Measurements from ENCODE around the gene ZFYVE19. TPM values are rescaled to one million over a fixed set of nuclear protein-coding genes. Genes with fewer than 3 reads are reported as not detected.

The ZFYVE19 gene
- total RNA-seq, 1 donor from 2014 or later: 61.0 TPM

DNA sequence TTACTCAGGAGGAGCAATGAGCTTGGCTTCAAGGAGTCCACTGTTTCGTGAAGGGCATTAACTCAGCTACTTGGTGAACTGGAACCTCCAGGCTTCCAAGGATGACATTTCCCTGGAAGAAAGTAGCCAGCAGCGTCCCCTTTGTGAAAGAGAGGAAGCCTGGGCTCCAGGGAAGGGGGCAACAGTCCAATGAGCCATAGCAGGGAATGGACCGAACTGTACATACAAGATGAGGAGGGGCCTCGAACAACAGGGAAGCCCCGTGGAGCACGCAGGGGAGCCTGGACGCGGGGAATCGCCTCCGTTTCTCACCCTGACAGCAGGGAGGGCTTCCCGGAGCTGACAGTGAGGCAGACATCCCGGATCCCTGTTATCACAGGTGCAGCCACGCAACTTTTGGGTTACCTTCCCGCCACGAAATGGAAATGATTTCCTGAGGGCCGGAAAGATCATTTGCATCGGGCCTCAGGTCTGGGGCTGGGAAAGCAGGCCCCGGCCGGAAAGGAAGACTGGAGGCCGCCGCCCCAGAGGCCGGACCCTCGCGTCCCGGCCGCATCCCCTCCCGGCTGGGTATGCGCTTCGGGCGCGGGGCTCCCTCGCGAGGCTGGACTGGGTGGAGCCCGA lies 36.5 kb downstream of the ZFYVE19 start:
- Histone ChIP-seq H3K27ac (no peak overlapping the region), H3K36me3 (no peaks in the 10 kb centered on the region), H3K4me1 (peaks cover 9 to 11% of the 10 kb centered on the region in 2 donors), H3K27me3 (no peaks in the 10 kb centered on the region), H3K4me3 (peak overlapping the region; percentile 60 to 63), H3K9me3 (no peaks in the 10 kb centered on the region)
- TF ChIP-seq, protein P1, sequence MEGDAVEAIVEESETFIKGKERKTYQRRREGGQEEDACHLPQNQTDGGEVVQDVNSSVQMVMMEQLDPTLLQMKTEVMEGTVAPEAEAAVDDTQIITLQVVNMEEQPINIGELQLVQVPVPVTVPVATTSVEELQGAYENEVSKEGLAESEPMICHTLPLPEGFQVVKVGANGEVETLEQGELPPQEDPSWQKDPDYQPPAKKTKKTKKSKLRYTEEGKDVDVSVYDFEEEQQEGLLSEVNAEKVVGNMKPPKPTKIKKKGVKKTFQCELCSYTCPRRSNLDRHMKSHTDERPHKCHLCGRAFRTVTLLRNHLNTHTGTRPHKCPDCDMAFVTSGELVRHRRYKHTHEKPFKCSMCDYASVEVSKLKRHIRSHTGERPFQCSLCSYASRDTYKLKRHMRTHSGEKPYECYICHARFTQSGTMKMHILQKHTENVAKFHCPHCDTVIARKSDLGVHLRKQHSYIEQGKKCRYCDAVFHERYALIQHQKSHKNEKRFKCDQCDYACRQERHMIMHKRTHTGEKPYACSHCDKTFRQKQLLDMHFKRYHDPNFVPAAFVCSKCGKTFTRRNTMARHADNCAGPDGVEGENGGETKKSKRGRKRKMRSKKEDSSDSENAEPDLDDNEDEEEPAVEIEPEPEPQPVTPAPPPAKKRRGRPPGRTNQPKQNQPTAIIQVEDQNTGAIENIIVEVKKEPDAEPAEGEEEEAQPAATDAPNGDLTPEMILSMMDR (IDR thresholded peaks at IDR 0.05): no peak
- DNase-seq (ENCODE audit: low spot score in 2 of 2): no peak
- intact Hi-C loops (cut with DNase I): no loop called here

DNA sequence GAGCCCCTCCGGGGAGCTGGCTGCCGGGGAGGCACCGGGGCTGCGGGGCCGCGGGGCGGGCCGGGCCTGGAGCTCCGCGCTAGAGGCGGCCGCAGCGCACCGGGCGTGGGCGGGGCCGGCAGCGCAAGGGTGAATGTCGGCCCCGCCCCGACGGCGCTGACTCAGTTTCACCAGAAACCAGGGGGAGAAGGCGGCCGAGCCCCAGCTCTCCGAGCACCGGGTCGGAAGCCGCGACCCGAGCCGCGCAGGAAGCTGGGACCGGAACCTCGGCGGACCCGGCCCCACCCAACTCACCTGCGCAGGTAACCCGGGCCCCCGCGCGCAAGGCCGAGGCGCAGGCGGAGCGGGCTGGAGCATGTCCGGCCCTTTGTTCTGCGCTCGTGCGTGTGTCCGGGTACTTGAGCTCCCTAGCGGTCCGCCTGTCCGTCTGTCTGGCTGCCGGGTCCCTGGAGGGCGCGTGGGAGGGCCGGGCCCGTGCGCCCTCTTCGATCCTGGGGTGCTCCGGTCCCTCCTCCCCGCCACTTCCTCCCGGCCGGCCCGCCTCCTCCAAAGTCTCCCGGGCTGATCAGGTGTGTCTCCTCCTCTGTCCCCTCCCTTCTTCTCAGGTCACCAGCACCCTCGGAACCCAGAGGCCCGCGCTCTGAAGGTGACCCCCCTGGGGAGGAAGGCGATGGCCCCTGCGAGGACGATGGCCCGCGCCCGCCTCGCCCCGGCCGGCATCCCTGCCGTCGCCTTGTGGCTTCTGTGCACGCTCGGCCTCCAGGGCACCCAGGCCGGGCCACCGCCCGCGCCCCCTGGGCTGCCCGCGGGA lies 37.2 kb downstream of the ZFYVE19 start, which contains the start of gene SPINT1:
Gene SPINT1, plus strand, starts transcription at position 164 of the 811 bp plus-strand sequence. Its CDS starts 507 bp downstream, at position 671.
- H3K4me1 ChIP-seq: peaks cover 9 to 11% of the 10 kb centered on the region in 2 donors
- no peaks in the 10 kb centered on the region for H3K36me3 ChIP-seq
- H3K27me3 ChIP-seq: no peaks in the 10 kb centered on the region
- H3K27ac ChIP-seq: no peak within 1 kb of the TSS
- DNase-seq (ENCODE audit: low spot score in 2 of 2): no peak
- TF ChIP-seq, protein P1 (IDR thresholded peaks at IDR 0.05): no peak
- no peaks in the 10 kb centered on the region for H3K9me3 ChIP-seq
- intact Hi-C loops (cut with DNase I): no loop called here
- peak within 1 kb of the TSS; percentile 60 to 63 for H3K4me3 ChIP-seq

DNA sequence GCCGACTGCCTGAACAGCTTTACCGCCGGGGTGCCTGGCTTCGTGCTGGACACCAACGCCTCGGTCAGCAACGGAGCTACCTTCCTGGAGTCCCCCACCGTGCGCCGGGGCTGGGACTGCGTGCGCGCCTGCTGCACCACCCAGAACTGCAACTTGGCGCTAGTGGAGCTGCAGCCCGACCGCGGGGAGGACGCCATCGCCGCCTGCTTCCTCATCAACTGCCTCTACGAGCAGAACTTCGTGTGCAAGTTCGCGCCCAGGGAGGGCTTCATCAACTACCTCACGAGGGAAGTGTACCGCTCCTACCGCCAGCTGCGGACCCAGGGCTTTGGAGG lies 37.8 kb downstream of the ZFYVE19 start:
- Histone ChIP-seq H3K27me3 (no peaks in the 10 kb centered on the region), H3K36me3 (no peaks in the 10 kb centered on the region), H3K9me3 (no peaks in the 10 kb centered on the region), H3K4me1 (peaks cover 9 to 11% of the 10 kb centered on the region in 2 donors), H3K27ac (no peak overlapping the region), H3K4me3 (peak overlapping the region; percentile 60 to 63)
- TF ChIP-seq, protein P1 (IDR thresholded peaks at IDR 0.05): no peak
- no peak for DNase-seq (ENCODE audit: low spot score in 2 of 2)
- intact Hi-C loops (cut with DNase I): no loop called here

DNA sequence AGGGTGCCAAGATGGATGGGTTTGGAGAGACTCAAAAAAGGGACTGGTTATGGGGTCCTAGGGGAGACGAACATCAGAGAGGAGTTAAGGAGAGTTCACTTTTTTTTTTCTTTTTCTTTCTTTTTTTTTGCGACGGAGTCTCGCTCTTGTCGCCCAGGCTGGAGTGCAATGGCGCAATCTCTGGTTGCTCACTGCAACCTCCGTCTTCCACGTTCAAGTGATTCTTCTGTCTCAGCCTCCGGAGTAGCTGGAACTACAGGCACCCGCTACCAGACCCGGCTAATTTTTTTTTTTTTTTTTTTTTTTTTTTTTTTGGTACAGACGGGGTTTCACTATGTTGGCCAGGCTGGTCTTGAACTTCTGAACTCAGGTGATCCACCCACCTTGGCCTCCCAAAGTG lies 38.1 kb downstream of the ZFYVE19 start:
- Histone ChIP-seq H3K9me3 (no peaks in the 10 kb centered on the region), H3K36me3 (no peaks in the 10 kb centered on the region), H3K27ac (no peak overlapping the region), H3K27me3 (no peaks in the 10 kb centered on the region), H3K4me3 (peak overlapping the region; percentile 60 to 63), H3K4me1 (peaks cover 9 to 11% of the 10 kb centered on the region in 2 donors)
- DNase-seq (ENCODE audit: low spot score in 2 of 2): no peak
- intact Hi-C loops (cut with DNase I): no loop called here
- TF ChIP-seq, protein P1 (IDR thresholded peaks at IDR 0.05): no peak

DNA sequence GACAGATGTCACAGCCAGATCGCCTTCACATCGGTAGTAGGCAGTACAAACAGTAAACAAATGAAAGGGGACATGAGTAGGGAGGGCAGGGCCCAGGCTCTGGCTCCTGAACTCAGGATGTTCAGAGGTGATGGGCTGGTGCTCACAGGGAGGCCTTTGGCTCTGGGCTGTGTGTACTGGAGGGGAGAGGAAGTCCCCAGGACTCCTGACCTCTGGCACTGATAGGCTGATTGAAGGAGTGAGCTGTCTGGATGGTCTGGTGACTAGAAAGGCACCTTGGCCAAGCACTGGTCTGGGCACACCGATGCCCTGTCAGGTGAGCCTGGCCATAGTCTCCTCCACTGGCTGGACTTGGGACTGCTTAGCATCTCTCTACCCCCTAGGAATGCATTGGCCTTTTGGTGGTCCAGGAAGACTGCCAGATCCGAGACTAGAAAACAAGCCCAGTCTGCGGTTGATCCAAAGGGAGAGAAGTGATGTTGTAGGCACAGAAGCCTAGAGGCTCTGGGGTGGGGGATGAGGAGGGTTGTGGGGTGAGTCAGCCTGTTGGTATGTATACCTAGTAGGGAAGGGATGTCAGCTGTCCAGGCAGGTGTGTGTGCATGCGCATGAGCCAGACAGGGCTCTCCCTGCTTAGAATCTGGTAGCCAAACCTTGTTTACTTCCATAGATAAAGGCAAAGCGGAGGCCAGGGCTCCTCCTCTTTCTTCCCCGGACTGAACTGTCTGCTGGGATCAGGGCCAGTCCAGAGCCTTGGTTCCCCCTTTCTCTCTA lies 38.8 kb downstream of the ZFYVE19 start:
- TF ChIP-seq, protein P1 (IDR thresholded peaks at IDR 0.05): no peak
- Histone ChIP-seq H3K9me3 (no peaks in the 10 kb centered on the region), H3K27me3 (no peaks in the 10 kb centered on the region), H3K36me3 (no peaks in the 10 kb centered on the region), H3K4me3 (no peak overlapping the region), H3K4me1 (peaks cover 9 to 11% of the 10 kb centered on the region in 2 donors), H3K27ac (no peak overlapping the region)
- intact Hi-C loops (cut with DNase I): no loop called here
- DNase-seq (ENCODE audit: low spot score in 2 of 2): no peak

All from ascending aorta (tissue), 2 donors.